Measurements from ENCODE around the gene PIGBOS1.

The PIGBOS1 gene

DNA sequence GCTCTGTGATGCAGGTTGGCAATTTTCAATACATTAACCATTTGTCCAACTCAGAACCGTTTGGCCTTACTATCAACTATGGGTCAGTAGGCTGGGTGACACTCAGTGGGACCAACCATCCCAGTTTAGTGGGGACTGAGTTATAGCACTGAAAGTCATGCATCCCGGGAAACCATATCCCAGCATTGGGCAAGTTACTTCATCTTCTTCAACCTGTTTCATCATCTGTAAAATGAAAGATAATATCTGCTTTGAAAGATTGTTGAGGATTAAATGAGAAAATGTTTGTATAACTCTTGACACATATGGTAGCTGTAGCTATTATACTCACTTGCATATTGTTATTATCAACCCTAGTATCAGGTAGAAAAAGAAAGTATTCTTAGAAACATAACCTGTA is 41.2 kb downstream of the PIGBOS1 start:
- peak overlapping the region; percentile 94 for H3K27ac ChIP-seq

DNA sequence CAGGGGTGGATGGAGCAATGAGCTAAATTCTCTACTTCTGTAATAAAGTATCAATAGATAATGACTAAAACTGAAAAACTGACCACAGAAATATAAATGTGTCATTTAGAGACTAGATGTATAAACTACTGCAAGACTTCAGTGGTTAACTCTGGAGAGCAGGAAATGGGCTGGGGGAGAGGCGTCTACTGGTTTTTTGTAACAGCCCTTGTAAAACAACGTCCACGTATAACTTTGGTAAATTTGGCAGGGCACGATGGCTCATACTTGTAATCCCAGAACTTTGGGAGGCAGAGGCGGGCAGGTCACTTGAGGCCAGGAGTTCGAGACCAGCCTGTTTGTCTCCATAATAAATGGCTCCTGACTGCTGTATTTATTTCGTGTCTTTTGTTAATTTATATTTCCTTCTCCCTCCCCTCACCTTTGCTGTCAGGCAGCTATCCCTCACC is 41.8 kb downstream of the PIGBOS1 start:
- Histone ChIP-seq H3K9me3 (no peaks in the 10 kb centered on the region), H3K27ac (peak overlapping the region; percentile 94), H3K36me3 (no peaks in the 10 kb centered on the region), H3K4me3 (ENCODE audit: low read depth in 1 of 2, low read length in 1 of 2) (peak overlapping the region; percentile 14 to 21), H3K27me3 (no peaks in the 10 kb centered on the region), H3K4me1 (ENCODE audit: control insufficient read depth in 1 of 2, insufficient read depth in 1 of 2, low read depth in 1 of 2, low read length in 1 of 2) (peaks cover 97 to 98% of the 10 kb centered on the region in 2 experiments)
- TF ChIP-seq, protein P1, sequence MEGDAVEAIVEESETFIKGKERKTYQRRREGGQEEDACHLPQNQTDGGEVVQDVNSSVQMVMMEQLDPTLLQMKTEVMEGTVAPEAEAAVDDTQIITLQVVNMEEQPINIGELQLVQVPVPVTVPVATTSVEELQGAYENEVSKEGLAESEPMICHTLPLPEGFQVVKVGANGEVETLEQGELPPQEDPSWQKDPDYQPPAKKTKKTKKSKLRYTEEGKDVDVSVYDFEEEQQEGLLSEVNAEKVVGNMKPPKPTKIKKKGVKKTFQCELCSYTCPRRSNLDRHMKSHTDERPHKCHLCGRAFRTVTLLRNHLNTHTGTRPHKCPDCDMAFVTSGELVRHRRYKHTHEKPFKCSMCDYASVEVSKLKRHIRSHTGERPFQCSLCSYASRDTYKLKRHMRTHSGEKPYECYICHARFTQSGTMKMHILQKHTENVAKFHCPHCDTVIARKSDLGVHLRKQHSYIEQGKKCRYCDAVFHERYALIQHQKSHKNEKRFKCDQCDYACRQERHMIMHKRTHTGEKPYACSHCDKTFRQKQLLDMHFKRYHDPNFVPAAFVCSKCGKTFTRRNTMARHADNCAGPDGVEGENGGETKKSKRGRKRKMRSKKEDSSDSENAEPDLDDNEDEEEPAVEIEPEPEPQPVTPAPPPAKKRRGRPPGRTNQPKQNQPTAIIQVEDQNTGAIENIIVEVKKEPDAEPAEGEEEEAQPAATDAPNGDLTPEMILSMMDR (IDR thresholded peaks at IDR 0.05), result no peak

More for the DNA sequence above, 41.2 kb downstream of the PIGBOS1 start:
- H3K36me3 ChIP-seq, result no peaks in the 10 kb centered on the region
- TF ChIP-seq, protein P1 (IDR thresholded peaks at IDR 0.05), result no peak
- H3K4me1 ChIP-seq (ENCODE audit: control insufficient read depth in 1 of 2, insufficient read depth in 1 of 2, low read depth in 1 of 2, low read length in 1 of 2), result peaks cover 97 to 98% of the 10 kb centered on the region in 2 experiments
- H3K9me3 ChIP-seq, result no peaks in the 10 kb centered on the region
- H3K4me3 ChIP-seq (ENCODE audit: low read depth in 1 of 2, low read length in 1 of 2), result peak overlapping the region; percentile 14 to 21
- no peaks in the 10 kb centered on the region for H3K27me3 ChIP-seq

DNA sequence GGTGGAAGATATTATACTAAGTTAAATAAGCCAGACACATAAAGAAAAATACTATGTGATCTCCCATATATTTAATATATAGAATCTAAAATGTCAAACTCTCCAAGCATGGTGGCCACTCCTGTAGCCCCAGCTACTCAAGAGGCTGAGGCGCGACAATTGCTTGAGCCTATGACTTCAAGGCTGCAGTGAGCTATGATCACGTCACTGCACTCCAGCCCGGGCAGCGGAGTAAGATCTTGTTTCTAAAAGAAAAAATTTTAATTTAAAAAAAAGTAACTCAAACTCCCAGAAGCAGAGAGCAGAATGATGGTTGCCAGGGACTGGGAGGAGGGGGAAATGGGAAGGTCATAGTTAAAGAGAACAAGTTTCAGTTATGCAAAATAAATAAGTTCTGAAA is 42.6 kb downstream of the PIGBOS1 start:
- no peaks in the 10 kb centered on the region for H3K27me3 ChIP-seq
- H3K27ac ChIP-seq, result peak overlapping the region; percentile 94
- TF ChIP-seq, protein P1 (IDR thresholded peaks at IDR 0.05), result no peak
- H3K9me3 ChIP-seq, result no peaks in the 10 kb centered on the region
- H3K36me3 ChIP-seq, result no peaks in the 10 kb centered on the region
- H3K4me1 ChIP-seq (ENCODE audit: control insufficient read depth in 1 of 2, insufficient read depth in 1 of 2, low read depth in 1 of 2, low read length in 1 of 2), result peaks cover 97 to 98% of the 10 kb centered on the region in 2 experiments
- peak overlapping the region in 1 of 2 experiments; percentile 14 for H3K4me3 ChIP-seq (ENCODE audit: low read depth in 1 of 2, low read length in 1 of 2)

GRCh38 chr15:55270291-55270690 is 48.6 kb downstream of the PIGBOS1 start:
- TF ChIP-seq, protein P1 (IDR thresholded peaks at IDR 0.05), result no peak
- no peak overlapping the region for H3K4me3 ChIP-seq (ENCODE audit: low read depth in 1 of 2, low read length in 1 of 2)
- peaks cover 98 to 99% of the 10 kb centered on the region in 2 experiments for H3K4me1 ChIP-seq (ENCODE audit: control insufficient read depth in 1 of 2, insufficient read depth in 1 of 2, low read depth in 1 of 2, low read length in 1 of 2)
- no peaks in the 10 kb centered on the region for H3K9me3 ChIP-seq
- H3K27me3 ChIP-seq, result no peaks in the 10 kb centered on the region
- H3K27ac ChIP-seq, result peak overlapping the region; percentile 94
- peaks cover 14% of the 10 kb centered on the region for H3K36me3 ChIP-seq

DNA sequence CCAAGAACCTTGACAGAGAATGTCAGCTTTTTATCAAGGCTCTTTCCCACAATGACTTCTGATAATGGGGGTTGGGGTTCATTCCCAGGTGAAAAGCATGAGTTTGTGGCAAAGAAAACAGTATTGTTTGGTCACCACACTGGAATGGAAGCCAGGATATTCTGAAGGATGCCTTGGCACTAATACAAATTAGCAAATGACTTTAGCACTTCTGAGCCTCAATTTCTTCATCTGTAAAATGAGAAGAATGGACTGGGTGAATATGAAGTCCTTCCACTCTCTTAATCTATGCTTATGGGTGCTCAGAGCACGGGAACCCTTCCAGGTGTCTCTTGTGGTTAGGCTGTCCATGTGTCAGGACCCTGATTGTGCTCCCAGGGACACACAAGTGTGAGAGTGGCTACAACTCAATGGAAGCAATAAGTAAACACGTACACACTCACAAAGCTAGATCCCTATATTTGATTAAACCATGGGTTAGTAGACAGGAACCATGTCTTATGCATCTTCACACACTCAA is 50.7 kb downstream of the PIGBOS1 start:
- Histone ChIP-seq H3K36me3 (peaks cover 14% of the 10 kb centered on the region), H3K27me3 (no peaks in the 10 kb centered on the region), H3K27ac (peak overlapping the region; percentile 94), H3K4me1 (ENCODE audit: control insufficient read depth in 1 of 2, insufficient read depth in 1 of 2, low read depth in 1 of 2, low read length in 1 of 2) (peaks cover 89 to 94% of the 10 kb centered on the region in 2 experiments), H3K4me3 (ENCODE audit: low read depth in 1 of 2, low read length in 1 of 2) (peak overlapping the region; percentile 33 to 57), H3K9me3 (no peaks in the 10 kb centered on the region)
- TF ChIP-seq, protein P1 (IDR thresholded peaks at IDR 0.05), result no peak

Data from neutrophil (primary cell).